HG03095 (cell line): Measurements from ENCODE around the gene TRIM29.

Experiments
- ATAC-seq: cut with Tn5 transposase; IDR thresholded peaks from one replicate; pipeline ENCODE4 v1.9.1; 2021; ENCODE audit warnings: moderate library complexity; ENCODE audit not compliant: unreplicated experiment

Gene TRIM29

GRCh38 chr11:120124355-120124754 is 13.6 kb downstream of the TRIM29 start:
- ATAC-seq: no peak

- no peak for ATAC-seq
These were observed 14.0 kb downstream of the TRIM29 start for GRCh38 chr11:120123946-120124345.

GRCh38 chr11:120122924-120123683 is 14.8 kb downstream of the TRIM29 start:
- no peak for ATAC-seq

GRCh38 chr11:120121914-120122473 is 15.9 kb downstream of the TRIM29 start:
- no peak for ATAC-seq

GRCh38 chr11:120121336-120121735 is 16.6 kb downstream of the TRIM29 start:
- no peak for ATAC-seq

- no peak for ATAC-seq
These were observed 17.0 kb downstream of the TRIM29 start for GRCh38 chr11:120120805-120121335.

- no peak for ATAC-seq
These were observed 18.8 kb downstream of the TRIM29 start for GRCh38 chr11:120119121-120119520.

GRCh38 chr11:120117991-120118390 is 19.9 kb downstream of the TRIM29 start:
- ATAC-seq: no peak

- no peak for ATAC-seq
These were observed 20.9 kb downstream of the TRIM29 start for GRCh38 chr11:120116966-120117365.

GRCh38 chr11:120115272-120116000 is 22.5 kb downstream of the TRIM29 start:
- no peak for ATAC-seq

GRCh38 chr11:120112174-120112796 is 25.6 kb downstream of the TRIM29 start:
- no peak for ATAC-seq

- ATAC-seq: no peak
These were observed 28.4 kb downstream of the TRIM29 start for GRCh38 chr11:120109531-120109930.

GRCh38 chr11:120108785-120109168 is 29.1 kb downstream of the TRIM29 start:
- no peak for ATAC-seq

GRCh38 chr11:120108154-120108784 is 29.6 kb downstream of the TRIM29 start:
- ATAC-seq: no peak

- no peak for ATAC-seq
These were observed 30.2 kb downstream of the TRIM29 start for GRCh38 chr11:120107692-120108091.

- ATAC-seq: no peak
These were observed 31.4 kb downstream of the TRIM29 start for GRCh38 chr11:120106354-120107150.

- no peak for ATAC-seq
These were observed 32.3 kb downstream of the TRIM29 start for GRCh38 chr11:120105576-120105975.

- ATAC-seq: no peak
These were observed 33.8 kb downstream of the TRIM29 start for GRCh38 chr11:120104041-120104565.

GRCh38 chr11:120102864-120103122 is 35.1 kb downstream of the TRIM29 start:
- ATAC-seq: no peak
